Measurements from ENCODE around the gene PDLIM1.
"Not testable (repeated sequence)": the region's sequence is repeated elsewhere in the genome, so short reads cannot be mapped to it uniquely, and the experiment has no call there.

The PDLIM1 gene

GRCh38 chr10:95208702-95209391 is 82.0 kb downstream of the PDLIM1 start:
- DNase-seq (ENCODE audit: low read depth): no peak

- DNase-seq (ENCODE audit: low read depth): not testable (repeated sequence)
Observed at GRCh38 chr10:95202865-95203264, 87.9 kb downstream of the PDLIM1 start.

GRCh38 chr10:95201736-95202135 is 89.1 kb downstream of the PDLIM1 start:
- DNase-seq (ENCODE audit: low read depth): no peak

- no peak for DNase-seq (ENCODE audit: low read depth)
Observed at GRCh38 chr10:95196046-95196445, 94.8 kb downstream of the PDLIM1 start.

GRCh38 chr10:95193944-95194343 is 96.9 kb downstream of the PDLIM1 start, which contains the start of gene ACSM6:
TSS of gene ACSM6 (plus strand) at chr10:95194238. CDS start at chr10:95194486, 248 bp downstream.
- no peak for DNase-seq (ENCODE audit: low read depth)

GRCh38 chr10:95188593-95188992 is 102.2 kb downstream of the PDLIM1 start:
- no peak for DNase-seq (ENCODE audit: low read depth)

GRCh38 chr10:95187617-95188016 is 103.2 kb downstream of the PDLIM1 start:
- no peak for DNase-seq (ENCODE audit: low read depth)
